A549 (cell line): Measurements from ENCODE around the gene CTAGE9. TPM values are rescaled to one million over a fixed set of nuclear protein-coding genes. Genes with fewer than 3 reads are reported as not detected.

Source experiments
- ATAC-seq, 2 experiments: fragments of 200-7000 bp in 1 of 2; fragments of >200 bp in 1 of 2; cut with Nextera tagmentation in 1 of 2; cut with Tn5 transposase in 1 of 2; 3 replicates each; pipeline versions ENCODE4 v1.8.0 to v1.9.1; 2018 to 2020; ENCODE audit warnings: mild to moderate bottlenecking in 1 of 2, moderate library complexity in 1 of 2
- CTCF ChIA-PET: fragments of 300-600 bp; sonication (Branson Sonifier 250); formaldehyde crosslinking; extraction: SDS; loops from one replicate; lab custom pipeline; 2021; ENCODE audit warnings: antibody characterized with exemption, inconsistent platforms; lab: Yijun Ruan, JAX
- POLR2A ChIA-PET: fragments of 350-600 bp; formaldehyde crosslinking; extraction: SDS; loops from one replicate; lab custom pipeline; 2021; ENCODE audit warnings: antibody characterized with exemption, inconsistent platforms; lab: Yijun Ruan, JAX
- DNase-seq, 2 experiments: peaks; one replicate each; pipeline versions ENCODE4 v3.0.0 to v3.0.0-alpha.2; 2011 to 2016; ENCODE audit warnings: low read depth in 1 of 2, low spot score in 1 of 2
- FAIRE-seq: peaks from 2 replicates; lab custom pipeline; 2011; peaks lifted over from hg19 to GRCh38; lab: Jason Lieb, UNC
- H3K27ac ChIP-seq, 2 experiments: fragments of >200 bp; sonication (Bioruptor Twin); formaldehyde crosslinking; 3 replicates each; pipeline ENCODE4 v1.5.1; 2016 to 2017
- H3K4me1 ChIP-seq: fragments of >200 bp; sonication (Bioruptor Twin); formaldehyde crosslinking; 3 replicates; pipeline ENCODE4 v1.6.1; 2016
- H3K4me2 ChIP-seq: fragments of >200 bp; sonication (Bioruptor Twin); formaldehyde crosslinking; 3 replicates; pipeline ENCODE4 v1.6.1; 2016
- H3K4me3 ChIP-seq: fragments of >200 bp; sonication (Bioruptor Twin); formaldehyde crosslinking; 3 replicates; pipeline ENCODE4 v1.5.1; 2016
- H3K9me3 ChIP-seq: fragments of >200 bp; sonication (Bioruptor Twin); formaldehyde crosslinking; 3 replicates; pipeline ENCODE4 v1.6.1; 2016
- ATOH8 ChIP-seq: fragments of 250-450 bp; sonication (Bioruptor Pico); IDR thresholded peaks from 2 replicates; pipeline ENCODE4 v1.5.0; 2020; ENCODE audit warnings: low read depth, mild to moderate bottlenecking, moderate library complexity
- CTCF ChIP-seq: fragments of >200 bp; sonication (Bioruptor Twin); formaldehyde crosslinking; IDR thresholded peaks from 3 replicates; pipeline ENCODE4 v1.5.1; 2016
- EHMT2 ChIP-seq: fragments of 200-600 bp; sonication (generic); IDR thresholded peaks from 2 replicates; pipeline ENCODE4 v1.6.1; 2016; ENCODE audit warnings: antibody characterized with exemption, low read depth, mild to moderate bottlenecking, moderate library complexity
- HOXB5 ChIP-seq: fragments of 250-450 bp; sonication (Bioruptor Pico); IDR thresholded peaks from 2 replicates; pipeline ENCODE4 v1.5.0; 2020; ENCODE audit warnings: mild to moderate bottlenecking, moderate library complexity
- MAZ ChIP-seq: fragments of 150-350 bp; IDR thresholded peaks from 2 replicates; pipeline ENCODE4 v1.6.1; 2014; ENCODE audit warnings: antibody characterized with exemption, low read depth, low read length, borderline replicate concordance
- NFE2L2 ChIP-seq: fragments of 150-350 bp; conservative IDR thresholded peaks from 2 replicates; pipeline ENCODE4 v1.6.1; 2014; ENCODE audit warnings: low read length
- NR3C1 ChIP-seq: fragments of >200 bp; sonication (Bioruptor Twin); formaldehyde crosslinking; IDR thresholded peaks from 3 replicates; pipeline ENCODE4 v1.6.1; 2017
- RARB ChIP-seq: fragments of 250-450 bp; sonication (Bioruptor Pico); IDR thresholded peaks from 2 replicates; pipeline ENCODE4 v1.8.0; 2021; ENCODE audit warnings: mild to moderate bottlenecking, moderate library complexity
- RFX5 ChIP-seq: fragments of 450-650 bp; IDR thresholded peaks from 2 replicates; pipeline ENCODE4 v1.7.1; 2014; ENCODE audit warnings: antibody characterized with exemption, mild to moderate bottlenecking, moderate library complexity
- TFCP2L1 ChIP-seq: fragments of 250-450 bp; sonication (Bioruptor Pico); IDR thresholded peaks from 2 replicates; pipeline ENCODE4 v1.5.0; 2021; ENCODE audit warnings: mild to moderate bottlenecking
- ZFP36 ChIP-seq: fragments of 450-650 bp; IDR thresholded peaks from 2 replicates; pipeline ENCODE4 v1.6.1; 2014; ENCODE audit warnings: borderline replicate concordance; ENCODE audit not compliant: partially characterized antibody
- ZSCAN20 ChIP-seq: fragments of 250-450 bp; sonication (Bioruptor Pico); IDR thresholded peaks from 2 replicates; pipeline ENCODE4 v1.8.0; 2022; ENCODE audit warnings: mild to moderate bottlenecking, moderate library complexity
- WGBS: methylation state at CpG from one replicate; pipeline ENCODE4 v1.1.6; 2017; ENCODE audit errors: missing lambda C conversion rate; 5-methylcytosine and 5-hydroxymethylcytosine counted together
- polyA plus RNA-seq, 4 experiments: library from polyadenylated mRNA; depleted of rRNA in 3 of 4; stranded (reverse); fragments of >200 nt; fragmentation: RNase III in 1 of 4; extraction: RNeasy Plus Mini Kit Qiagen cat#74134 plus additional on column Dnase treatment in 1 of 4; gene quantifications; 2 replicates in 3 of 4; 3 replicates in 1 of 4; pipeline ENCODE4 v1.2.3, GENCODE V29; 2011 to 2017
- TF ChIP-seq, protein P1 (sequence below): fragments of 200-600 bp; sonication (generic); IDR thresholded peaks from 2 replicates; pipeline ENCODE4 v1.6.1; 2016; ENCODE audit warnings: antibody characterized with exemption, mild to moderate bottlenecking, moderate library complexity
- TF ChIP-seq, protein P2 (sequence below): IDR thresholded peaks from 2 replicates; pipeline ENCODE4 v1.6.1; 2012; ENCODE audit warnings: low read depth, borderline replicate concordance
- TF ChIP-seq, protein P3 (sequence below): fragments of 250-450 bp; sonication (Bioruptor Pico); IDR thresholded peaks from 2 replicates; pipeline ENCODE4 v1.5.0; 2021; ENCODE audit warnings: mild to moderate bottlenecking, moderate library complexity, borderline replicate concordance

CTAGE9 gene
- polyA plus RNA-seq, 2 of the 4 experiments (the other 2 are of a cell fraction), result not detected

DNA sequence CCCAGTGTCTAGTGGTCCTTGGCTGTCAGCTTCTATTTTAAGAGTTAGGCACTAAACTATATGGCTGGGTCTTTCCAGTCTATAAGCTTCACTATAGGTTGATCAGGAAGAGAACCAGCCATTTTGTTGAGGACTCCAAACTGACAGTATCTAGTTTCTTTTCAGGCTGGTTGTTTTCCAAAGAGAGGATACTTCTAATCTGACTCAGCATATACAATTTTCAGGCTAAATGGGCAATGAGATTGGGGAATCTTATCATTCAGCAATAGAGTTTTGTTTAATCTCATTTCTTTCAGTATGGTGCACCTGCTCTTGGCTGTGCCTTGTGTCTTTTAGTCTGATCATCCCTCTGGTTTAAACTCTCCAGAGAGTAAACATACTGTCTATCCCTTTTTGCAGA lies 20.4 kb upstream of the CTAGE9 start:
- Histone ChIP-seq H3K9me3 (no peaks in the 10 kb centered on the region), H3K4me2 (no peak overlapping the region), H3K27ac (no peak overlapping the region), H3K4me3 (no peak overlapping the region), H3K4me1 (no peaks in the 10 kb centered on the region)
- DNase-seq (no peak), FAIRE-seq (no peak), ATAC-seq (no peak)
- CTCF ChIA-PET, result interaction anchor here (0.6 to 1.9 kb wide), 3 partner anchors 10 to 582 kb away, joined by 4 to 5 read pairs (median 5); no protein-coding TSS in a partner anchor
- no peak for TF ChIP-seq NR3C1
- no peak for TF ChIP-seq EHMT2
- no peak for TF ChIP-seq HOXB5 (CRISPR knock-in tag)
- TF ChIP-seq, protein P1, sequence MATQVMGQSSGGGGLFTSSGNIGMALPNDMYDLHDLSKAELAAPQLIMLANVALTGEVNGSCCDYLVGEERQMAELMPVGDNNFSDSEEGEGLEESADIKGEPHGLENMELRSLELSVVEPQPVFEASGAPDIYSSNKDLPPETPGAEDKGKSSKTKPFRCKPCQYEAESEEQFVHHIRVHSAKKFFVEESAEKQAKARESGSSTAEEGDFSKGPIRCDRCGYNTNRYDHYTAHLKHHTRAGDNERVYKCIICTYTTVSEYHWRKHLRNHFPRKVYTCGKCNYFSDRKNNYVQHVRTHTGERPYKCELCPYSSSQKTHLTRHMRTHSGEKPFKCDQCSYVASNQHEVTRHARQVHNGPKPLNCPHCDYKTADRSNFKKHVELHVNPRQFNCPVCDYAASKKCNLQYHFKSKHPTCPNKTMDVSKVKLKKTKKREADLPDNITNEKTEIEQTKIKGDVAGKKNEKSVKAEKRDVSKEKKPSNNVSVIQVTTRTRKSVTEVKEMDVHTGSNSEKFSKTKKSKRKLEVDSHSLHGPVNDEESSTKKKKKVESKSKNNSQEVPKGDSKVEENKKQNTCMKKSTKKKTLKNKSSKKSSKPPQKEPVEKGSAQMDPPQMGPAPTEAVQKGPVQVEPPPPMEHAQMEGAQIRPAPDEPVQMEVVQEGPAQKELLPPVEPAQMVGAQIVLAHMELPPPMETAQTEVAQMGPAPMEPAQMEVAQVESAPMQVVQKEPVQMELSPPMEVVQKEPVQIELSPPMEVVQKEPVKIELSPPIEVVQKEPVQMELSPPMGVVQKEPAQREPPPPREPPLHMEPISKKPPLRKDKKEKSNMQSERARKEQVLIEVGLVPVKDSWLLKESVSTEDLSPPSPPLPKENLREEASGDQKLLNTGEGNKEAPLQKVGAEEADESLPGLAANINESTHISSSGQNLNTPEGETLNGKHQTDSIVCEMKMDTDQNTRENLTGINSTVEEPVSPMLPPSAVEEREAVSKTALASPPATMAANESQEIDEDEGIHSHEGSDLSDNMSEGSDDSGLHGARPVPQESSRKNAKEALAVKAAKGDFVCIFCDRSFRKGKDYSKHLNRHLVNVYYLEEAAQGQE, result no peak
- TF ChIP-seq ZFP36, result no peak
- TF ChIP-seq, protein P2, sequence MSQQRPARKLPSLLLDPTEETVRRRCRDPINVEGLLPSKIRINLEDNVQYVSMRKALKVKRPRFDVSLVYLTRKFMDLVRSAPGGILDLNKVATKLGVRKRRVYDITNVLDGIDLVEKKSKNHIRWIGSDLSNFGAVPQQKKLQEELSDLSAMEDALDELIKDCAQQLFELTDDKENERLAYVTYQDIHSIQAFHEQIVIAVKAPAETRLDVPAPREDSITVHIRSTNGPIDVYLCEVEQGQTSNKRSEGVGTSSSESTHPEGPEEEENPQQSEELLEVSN, result no peak
- POLR2A ChIA-PET, result no interaction called here

- TF ChIP-seq, protein P3, sequence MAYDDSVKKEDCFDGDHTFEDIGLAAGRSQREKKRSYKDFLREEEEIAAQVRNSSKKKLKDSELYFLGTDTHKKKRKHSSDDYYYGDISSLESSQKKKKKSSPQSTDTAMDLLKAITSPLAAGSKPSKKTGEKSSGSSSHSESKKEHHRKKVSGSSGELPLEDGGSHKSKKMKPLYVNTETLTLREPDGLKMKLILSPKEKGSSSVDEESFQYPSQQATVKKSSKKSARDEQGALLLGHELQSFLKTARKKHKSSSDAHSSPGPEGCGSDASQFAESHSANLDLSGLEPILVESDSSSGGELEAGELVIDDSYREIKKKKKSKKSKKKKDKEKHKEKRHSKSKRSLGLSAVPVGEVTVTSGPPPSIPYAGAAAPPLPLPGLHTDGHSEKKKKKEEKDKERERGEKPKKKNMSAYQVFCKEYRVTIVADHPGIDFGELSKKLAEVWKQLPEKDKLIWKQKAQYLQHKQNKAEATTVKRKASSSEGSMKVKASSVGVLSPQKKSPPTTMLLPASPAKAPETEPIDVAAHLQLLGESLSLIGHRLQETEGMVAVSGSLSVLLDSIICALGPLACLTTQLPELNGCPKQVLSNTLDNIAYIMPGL, result no peak
- TF ChIP-seq RARB (CRISPR knock-in tag) (no peak), MAZ (no peak), RFX5 (no peak), TFCP2L1 (CRISPR knock-in tag) (no peak), NR3C1 (no peak), ATOH8 (no peak), CTCF (no peak), EHMT2 (no peak), NFE2L2 (no peak), ZSCAN20 (no peak)
- Histone ChIP-seq H3K4me1 (no peaks in the 10 kb centered on the region), H3K4me2 (no peak overlapping the region), H3K27ac (no peak overlapping the region), H3K9me3 (no peaks in the 10 kb centered on the region), H3K4me3 (no peak overlapping the region)
- ChIA-PET CTCF (no interaction called here), POLR2A (no interaction called here)
- WGBS, result 84% methylated on average over 5 of the region's 5 CpGs
- no peak for ATAC-seq
- FAIRE-seq, result no peak
- no peak for DNase-seq
These were observed 19.4 kb upstream of the CTAGE9 start for GRCh38 chr6:131730264-131730663.
